Fibroblast of lung (primary cell): ENCODE measurements around the gene COL4A6.

Experiments used
- CTCF ChIP-seq, 2 donors: IDR thresholded peaks in 1 of 2; conservative IDR thresholded peaks in 1 of 2; 1 replicate in 1 of 2; 2 replicates in 1 of 2; pipeline ENCODE4 v1.5.1; 2011 to 2012; ENCODE audit warnings: low read length in 2 of 2, control low read depth in 1 of 2, inconsistent platforms in 1 of 2, low read depth in 1 of 2, mild to moderate bottlenecking in 1 of 2
- EZH2 ChIP-seq: IDR thresholded peaks from 2 replicates; pipeline ENCODE4 v1.5.1; 2012; ENCODE audit warnings: low read length, control low read depth, mild to moderate bottlenecking; ENCODE audit errors: missing control alignments

- TF ChIP-seq CTCF (conservative IDR thresholded peaks at IDR 0.05 in 1 of 2, IDR thresholded peaks at IDR 0.05 in 1 of 2; ENCODE audit: low read depth in 1 of 2, low read length in 2 of 2), result no peak
- no peak for TF ChIP-seq EZH2
Observed at GRCh38 chrX:108123591-108124366, 314.4 kb downstream of the COL4A6 start.
